Endothelial cell (in vitro differentiated cells): ENCODE results near the gene GAREM2. TPM values are rescaled to one million over a fixed set of nuclear protein-coding genes. Genes with fewer than 3 reads are reported as not detected.

Source experiments
- DNase-seq: peaks from one replicate; pipeline ENCODE4 v3.0.0; 2021; ENCODE audit warnings: low spot score
- H3K27ac Mint-ChIP-seq: one replicate; pipeline ENCODE4 v1.8.0; 2021; ENCODE audit warnings: mixed read lengths, inconsistent platforms; ENCODE audit not compliant: unreplicated experiment
- H3K27me3 Mint-ChIP-seq: one replicate; pipeline ENCODE4 v1.8.0; 2021; ENCODE audit warnings: mild to moderate bottlenecking, moderate library complexity, mixed read lengths, inconsistent platforms; ENCODE audit not compliant: unreplicated experiment
- H3K36me3 Mint-ChIP-seq: one replicate; pipeline ENCODE4 v1.8.0; 2021; ENCODE audit warnings: mild to moderate bottlenecking, low read depth, mixed read lengths, inconsistent platforms; ENCODE audit not compliant: unreplicated experiment
- H3K4me1 Mint-ChIP-seq: one replicate; pipeline ENCODE4 v1.8.0; 2021; ENCODE audit warnings: mild to moderate bottlenecking, mixed read lengths, inconsistent platforms; ENCODE audit not compliant: unreplicated experiment
- H3K4me3 Mint-ChIP-seq: one replicate; pipeline ENCODE4 v1.8.0; 2021; ENCODE audit warnings: mild to moderate bottlenecking, mixed read lengths, inconsistent platforms; ENCODE audit not compliant: unreplicated experiment
- H3K9me3 Mint-ChIP-seq: one replicate; pipeline ENCODE4 v1.8.0; 2021; ENCODE audit warnings: mixed read lengths, inconsistent platforms; ENCODE audit not compliant: unreplicated experiment
- total RNA-seq: library from RNA; stranded (reverse); fragmentation: NEBNext Ultra II Directional; extraction: Animal tissue kit (Norgen Biotek cat#: 25700); gene quantifications from one replicate; pipeline ENCODE4 v1.2.1, GENCODE V29; 2021; ENCODE audit not compliant: unreplicated experiment
- TF ChIP-seq, protein P1 (sequence below): fragments of 200-600 bp; sonication (generic); IDR thresholded peaks from one replicate; pipeline ENCODE4 v1.5.0; 2021; ENCODE audit warnings: antibody characterized with exemption; ENCODE audit not compliant: unreplicated experiment

Gene GAREM2
- total RNA-seq, 1 donor from 2014 or later: 4.6 TPM

GRCh38 chr2:26144953-26145680 lies 27.8 kb upstream of the GAREM2 start:
- Mint-ChIP-seq H3K36me3 (no peaks in the 10 kb centered on the region), H3K27ac (no peak overlapping the region), H3K4me1 (peaks cover 9% of the 10 kb centered on the region), H3K27me3 (no peaks in the 10 kb centered on the region), H3K4me3 (no peak overlapping the region), H3K9me3 (no peaks in the 10 kb centered on the region)
- TF ChIP-seq, protein P1, sequence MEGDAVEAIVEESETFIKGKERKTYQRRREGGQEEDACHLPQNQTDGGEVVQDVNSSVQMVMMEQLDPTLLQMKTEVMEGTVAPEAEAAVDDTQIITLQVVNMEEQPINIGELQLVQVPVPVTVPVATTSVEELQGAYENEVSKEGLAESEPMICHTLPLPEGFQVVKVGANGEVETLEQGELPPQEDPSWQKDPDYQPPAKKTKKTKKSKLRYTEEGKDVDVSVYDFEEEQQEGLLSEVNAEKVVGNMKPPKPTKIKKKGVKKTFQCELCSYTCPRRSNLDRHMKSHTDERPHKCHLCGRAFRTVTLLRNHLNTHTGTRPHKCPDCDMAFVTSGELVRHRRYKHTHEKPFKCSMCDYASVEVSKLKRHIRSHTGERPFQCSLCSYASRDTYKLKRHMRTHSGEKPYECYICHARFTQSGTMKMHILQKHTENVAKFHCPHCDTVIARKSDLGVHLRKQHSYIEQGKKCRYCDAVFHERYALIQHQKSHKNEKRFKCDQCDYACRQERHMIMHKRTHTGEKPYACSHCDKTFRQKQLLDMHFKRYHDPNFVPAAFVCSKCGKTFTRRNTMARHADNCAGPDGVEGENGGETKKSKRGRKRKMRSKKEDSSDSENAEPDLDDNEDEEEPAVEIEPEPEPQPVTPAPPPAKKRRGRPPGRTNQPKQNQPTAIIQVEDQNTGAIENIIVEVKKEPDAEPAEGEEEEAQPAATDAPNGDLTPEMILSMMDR: peak; percentile 71
- DNase-seq: peak; percentile 62

GRCh38 chr2:26148501-26148900 lies 24.4 kb upstream of the GAREM2 start:
- H3K4me3 Mint-ChIP-seq: no peak overlapping the region
- peaks cover 9% of the 10 kb centered on the region for H3K4me1 Mint-ChIP-seq
- TF ChIP-seq, protein P1: no peak
- DNase-seq: no peak
- H3K36me3 Mint-ChIP-seq: no peaks in the 10 kb centered on the region
- no peak overlapping the region for H3K27ac Mint-ChIP-seq
- H3K9me3 Mint-ChIP-seq: no peaks in the 10 kb centered on the region
- H3K27me3 Mint-ChIP-seq: no peaks in the 10 kb centered on the region

- TF ChIP-seq, protein P1: no peak
- no peak overlapping the region for H3K27ac Mint-ChIP-seq
- no peaks in the 10 kb centered on the region for H3K9me3 Mint-ChIP-seq
- DNase-seq: no peak
- H3K4me3 Mint-ChIP-seq: no peak overlapping the region
- H3K27me3 Mint-ChIP-seq: no peaks in the 10 kb centered on the region
- H3K4me1 Mint-ChIP-seq: peaks cover under 1% of the 10 kb centered on the region
- H3K36me3 Mint-ChIP-seq: no peaks in the 10 kb centered on the region
Observed at GRCh38 chr2:26150243-26150642, 22.6 kb upstream of the GAREM2 start.

- Mint-ChIP-seq H3K36me3 (no peaks in the 10 kb centered on the region), H3K4me1 (peaks cover 8% of the 10 kb centered on the region), H3K27ac (no peak overlapping the region), H3K27me3 (no peaks in the 10 kb centered on the region), H3K4me3 (no peak overlapping the region), H3K9me3 (no peaks in the 10 kb centered on the region)
- no peak for DNase-seq
- TF ChIP-seq, protein P1: no peak
Observed at GRCh38 chr2:26157580-26157979, 15.3 kb upstream of the GAREM2 start.

GRCh38 chr2:26161926-26162325 lies 11.0 kb upstream of the GAREM2 start:
- Mint-ChIP-seq H3K4me3 (no peak overlapping the region), H3K27ac (no peak overlapping the region), H3K4me1 (peaks cover 8% of the 10 kb centered on the region), H3K27me3 (peaks cover 2% of the 10 kb centered on the region), H3K9me3 (no peaks in the 10 kb centered on the region), H3K36me3 (no peaks in the 10 kb centered on the region)
- TF ChIP-seq, protein P1: no peak
- DNase-seq: no peak
